IPS DF 6.9 (cell line): ENCODE results near the gene GH2.
"Not testable (repeated sequence)": the region's sequence is repeated elsewhere in the genome, so short reads cannot be mapped to it uniquely, and the experiment has no call there.

Source experiments
- DNase-seq: peaks from one replicate; pipeline ENCODE4 v3.0.0-alpha.2; 2013; ENCODE audit warnings: low read depth, low spot score
- H3K27ac ChIP-seq: one replicate; pipeline ENCODE4 v1.5.1; 2013; ENCODE audit warnings: low read length, control low read depth
- H3K27me3 ChIP-seq: 2 replicates; pipeline ENCODE4 v1.6.1; 2013; ENCODE audit warnings: mild to moderate bottlenecking, low read length; ENCODE audit not compliant: control insufficient read depth, insufficient read depth
- H3K36me3 ChIP-seq: 2 replicates; pipeline ENCODE4 v1.6.1; 2013; ENCODE audit warnings: low read length; ENCODE audit not compliant: control insufficient read depth, insufficient read depth
- H3K4me1 ChIP-seq: 2 replicates; pipeline ENCODE4 v1.6.1; 2013; ENCODE audit warnings: low read length; ENCODE audit not compliant: control insufficient read depth, insufficient read depth
- H3K4me3 ChIP-seq: 2 replicates; pipeline ENCODE4 v1.5.1; 2013; ENCODE audit warnings: mild to moderate bottlenecking, low read length
- H3K9me3 ChIP-seq: 2 replicates; pipeline ENCODE4 v1.6.1; 2013; ENCODE audit warnings: low read length, inconsistent platforms; ENCODE audit not compliant: control insufficient read depth, insufficient read depth
- WGBS: extraction: QIAGEN DNeasy Blood & Tissue Kit; methylation state at CpG from one replicate; pipeline ENCODE4 v1.1.7; 2013; ENCODE audit warnings: mixed read lengths, missing lambda C conversion rate; ENCODE audit not compliant: insufficient read length, insufficient coverage; 5-methylcytosine and 5-hydroxymethylcytosine counted together

Gene GH2

GRCh38 chr17:63894021-63894420 is 12.3 kb upstream of the GH2 start:
- H3K9me3 ChIP-seq, H3K4me3 ChIP-seq, H3K36me3 ChIP-seq, H3K27me3 ChIP-seq, H3K27ac ChIP-seq, H3K4me1 ChIP-seq, DNase-seq: not testable (repeated sequence)
- WGBS: no CpG with 5 or more reads among the region's 3 CpGs

- not testable (repeated sequence) for H3K9me3 ChIP-seq, H3K4me3 ChIP-seq, H3K4me1 ChIP-seq, DNase-seq, H3K36me3 ChIP-seq, H3K27ac ChIP-seq, H3K27me3 ChIP-seq
- WGBS: no CpG with 5 or more reads among the region's 11 CpGs
These were observed 10.7 kb upstream of the GH2 start for GRCh38 chr17:63892316-63893037.

GRCh38 chr17:63889026-63889848 is 7.5 kb upstream of the GH2 start:
- DNase-seq, H3K9me3 ChIP-seq, H3K36me3 ChIP-seq, H3K27me3 ChIP-seq, H3K27ac ChIP-seq, H3K4me3 ChIP-seq, H3K4me1 ChIP-seq: not testable (repeated sequence)
- no CpG with 5 or more reads among the region's 13 CpGs for WGBS

GRCh38 chr17:63885119-63885518 is 3.4 kb upstream of the GH2 start:
- not testable (repeated sequence) for H3K9me3 ChIP-seq, DNase-seq, H3K4me3 ChIP-seq, H3K36me3 ChIP-seq, H3K27ac ChIP-seq, H3K27me3 ChIP-seq, H3K4me1 ChIP-seq
- no CpG with 5 or more reads among the region's 11 CpGs for WGBS

DNA sequence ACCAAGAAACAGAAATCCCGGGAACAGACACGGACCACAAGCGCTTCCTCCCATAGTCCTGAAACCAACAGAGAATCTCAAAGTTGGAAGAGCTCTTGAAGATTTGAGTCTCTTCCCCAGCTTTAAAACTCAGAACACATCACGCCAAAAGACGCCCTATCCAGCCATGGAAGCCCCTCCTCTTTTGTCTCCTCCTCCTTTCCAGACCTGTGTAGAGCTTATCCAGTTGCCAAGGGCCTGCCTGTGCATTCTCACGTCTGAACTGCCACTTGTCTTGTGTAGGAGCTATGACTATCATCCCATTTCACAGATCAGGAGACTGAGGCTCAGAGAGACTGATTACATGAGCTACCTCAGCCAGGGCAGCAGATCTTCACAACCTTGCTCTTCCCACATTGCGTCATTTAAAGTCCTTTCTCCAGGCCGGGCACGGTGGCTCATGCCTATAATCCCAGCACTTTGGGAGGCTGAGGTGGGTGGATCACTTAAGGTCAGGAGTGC is 932 bp upstream of the GH2 start:
- not testable (repeated sequence) for H3K4me3 ChIP-seq, H3K36me3 ChIP-seq, DNase-seq, H3K9me3 ChIP-seq, H3K27me3 ChIP-seq, H3K27ac ChIP-seq, H3K4me1 ChIP-seq
- no CpG with 5 or more reads among the region's 9 CpGs for WGBS

DNA sequence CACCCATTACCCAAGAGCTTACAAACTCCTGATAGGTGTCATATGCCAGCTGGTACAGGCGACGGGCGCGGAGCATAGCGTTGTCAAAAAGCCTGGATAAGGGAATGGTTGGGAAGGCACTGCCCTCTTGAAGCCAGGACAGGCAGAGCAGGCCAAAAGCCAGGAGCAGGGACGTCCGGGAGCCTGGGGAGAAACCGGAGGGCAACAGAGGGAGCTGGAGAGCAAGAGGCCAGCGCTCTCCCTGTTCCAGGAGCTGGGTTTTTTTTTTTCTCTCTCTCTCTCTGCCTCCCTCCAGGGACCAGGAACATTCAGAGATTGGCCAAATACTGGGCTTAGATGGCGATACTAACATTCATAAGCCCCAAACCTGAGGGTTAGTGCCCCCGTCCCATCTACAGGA is 407 bp downstream of the GH2 start:
- not testable (repeated sequence) for H3K4me3 ChIP-seq, H3K9me3 ChIP-seq, H3K36me3 ChIP-seq, H3K4me1 ChIP-seq, H3K27me3 ChIP-seq, H3K27ac ChIP-seq, DNase-seq
- WGBS: no CpG with 5 or more reads among the region's 11 CpGs

GRCh38 chr17:63880706-63881105 is 1.0 kb downstream of the GH2 start:
- no CpG with 5 or more reads among the region's 12 CpGs for WGBS
- no peak overlapping the region for H3K4me3 ChIP-seq

DNA sequence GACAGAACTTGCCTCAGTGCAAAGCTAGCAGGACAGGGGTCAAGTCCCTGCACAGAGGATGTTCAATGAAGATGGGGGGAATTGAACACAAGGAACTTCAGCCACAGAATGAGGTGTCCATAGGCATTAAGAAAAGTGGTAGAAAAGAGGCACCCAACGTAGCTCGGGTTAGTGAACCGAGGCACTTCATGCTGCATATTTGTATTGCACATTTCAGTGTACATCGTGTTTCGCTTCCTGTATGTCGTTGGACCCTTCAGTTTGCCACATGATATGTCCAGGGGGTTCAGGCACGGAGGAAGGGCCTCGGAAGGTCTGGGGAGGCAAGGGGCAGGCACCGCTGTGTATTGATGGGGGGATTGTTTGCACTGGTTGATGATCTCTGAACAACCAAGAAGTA is 3.3 kb downstream of the GH2 start:
- not testable (repeated sequence) for DNase-seq, H3K9me3 ChIP-seq, H3K4me3 ChIP-seq, H3K36me3 ChIP-seq, H3K4me1 ChIP-seq, H3K27me3 ChIP-seq, H3K27ac ChIP-seq
- no CpG with 5 or more reads among the region's 9 CpGs for WGBS

More at GRCh38 chr17:63880706-63881105, 1.0 kb downstream of the GH2 start:
- DNase-seq: no peak
- no peaks in the 10 kb centered on the region for H3K36me3 ChIP-seq
- no peak overlapping the region for H3K27ac ChIP-seq
- H3K4me1 ChIP-seq: peaks cover 7% of the 10 kb centered on the region
- no peaks in the 10 kb centered on the region for H3K9me3 ChIP-seq
- no peaks in the 10 kb centered on the region for H3K27me3 ChIP-seq

DNA sequence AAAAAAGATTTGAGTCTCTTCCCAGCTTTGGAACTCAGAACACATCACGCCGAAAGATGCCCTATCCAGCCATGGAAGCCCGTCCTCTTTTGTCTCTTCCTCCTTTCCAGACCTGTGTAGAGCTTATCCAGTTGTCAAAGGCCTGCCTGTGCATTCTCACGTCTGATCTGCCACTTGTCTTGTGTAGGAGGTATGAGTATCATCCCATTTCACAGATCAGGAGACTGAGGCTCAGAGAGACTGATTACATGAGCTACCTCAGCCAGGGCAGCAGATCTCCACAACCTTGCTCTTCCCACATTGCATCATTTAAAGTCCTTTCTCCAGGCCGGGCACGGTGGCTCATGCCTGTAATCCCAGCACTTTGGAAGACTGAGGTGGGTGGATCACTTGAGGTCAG is 7.1 kb downstream of the GH2 start:
- not testable (repeated sequence) for H3K36me3 ChIP-seq, H3K27ac ChIP-seq, H3K27me3 ChIP-seq, H3K9me3 ChIP-seq, H3K4me1 ChIP-seq, DNase-seq, H3K4me3 ChIP-seq
- no CpG with 5 or more reads among the region's 6 CpGs for WGBS

- no CpG with 5 or more reads among the region's 8 CpGs for WGBS
- not testable (repeated sequence) for DNase-seq, H3K4me1 ChIP-seq, H3K36me3 ChIP-seq, H3K27ac ChIP-seq, H3K4me3 ChIP-seq, H3K27me3 ChIP-seq, H3K9me3 ChIP-seq
These were observed 7.6 kb downstream of the GH2 start for GRCh38 chr17:63874061-63874626.
